ENCODE data around the gene PDE9A. TPM values are rescaled to one million over a fixed set of nuclear protein-coding genes. Genes with fewer than 3 reads are reported as not detected.
"Not testable (repeated sequence)": the region's sequence is repeated elsewhere in the genome, so short reads cannot be mapped to it uniquely, and the experiment has no call there.

Gene PDE9A
- polyA plus RNA-seq, 10 donors, result 6.7 to 10.7 (median 8.5) TPM

DNA sequence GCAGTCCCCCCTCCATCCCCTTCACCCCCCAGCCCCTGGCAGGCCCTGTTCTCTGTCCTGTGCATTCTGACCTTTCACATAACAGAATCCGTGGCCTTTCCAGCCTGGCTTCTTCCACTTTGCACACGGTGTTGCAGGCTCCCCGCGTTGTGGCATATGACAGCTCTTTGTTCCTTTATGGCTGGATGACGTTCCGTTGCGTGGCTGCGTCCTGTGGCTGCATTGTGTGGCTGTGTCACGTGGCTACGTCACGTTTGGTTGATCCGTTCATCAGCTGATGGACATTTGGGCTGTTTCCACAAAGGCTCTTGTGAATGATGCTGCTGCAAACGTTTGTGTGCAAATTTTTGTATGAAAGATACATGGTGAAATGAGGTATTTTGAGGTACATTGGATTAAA lies 53.3 kb downstream of the PDE9A start:
- DNase-seq, result no peak

DNA sequence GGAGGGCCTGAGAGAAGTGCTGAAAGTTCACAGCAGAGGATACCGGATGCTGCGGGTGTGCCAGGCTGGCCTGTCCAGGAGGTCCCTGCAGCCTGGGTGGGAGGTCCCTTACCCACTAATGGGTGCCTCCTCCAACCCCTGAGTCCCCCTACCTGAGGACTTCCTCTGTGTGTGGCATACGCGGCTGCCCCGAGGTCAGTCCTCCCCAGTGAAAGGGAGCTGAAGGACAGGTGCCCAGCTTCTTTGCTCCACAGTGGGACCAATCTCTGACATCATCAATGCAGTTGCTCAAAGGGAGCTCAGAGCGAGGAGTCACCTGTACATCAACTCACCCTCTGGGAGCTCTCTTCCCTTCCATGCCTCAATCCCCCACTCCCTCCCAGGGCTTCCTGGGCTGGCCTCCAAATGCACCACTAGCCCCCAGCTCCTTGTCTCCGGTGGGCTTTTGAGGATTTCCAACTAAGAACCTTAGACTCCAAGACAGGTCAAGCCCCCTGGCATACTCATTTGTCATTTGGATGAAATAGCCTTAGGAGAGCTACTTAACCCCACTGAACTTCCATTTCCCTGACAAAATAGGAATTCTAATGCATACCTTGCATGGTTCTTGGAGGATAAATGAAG lies 53.9 kb downstream of the PDE9A start:
- no peak for DNase-seq

- no peak for DNase-seq
These were observed 54.7 kb downstream of the PDE9A start for GRCh38 chr21:42708107-42708506.

- DNase-seq, result not testable (repeated sequence)
These were observed 55.5 kb downstream of the PDE9A start for GRCh38 chr21:42708916-42709315.

- no peak for DNase-seq
These were observed 58.2 kb downstream of the PDE9A start for GRCh38 chr21:42711667-42712066.

DNA sequence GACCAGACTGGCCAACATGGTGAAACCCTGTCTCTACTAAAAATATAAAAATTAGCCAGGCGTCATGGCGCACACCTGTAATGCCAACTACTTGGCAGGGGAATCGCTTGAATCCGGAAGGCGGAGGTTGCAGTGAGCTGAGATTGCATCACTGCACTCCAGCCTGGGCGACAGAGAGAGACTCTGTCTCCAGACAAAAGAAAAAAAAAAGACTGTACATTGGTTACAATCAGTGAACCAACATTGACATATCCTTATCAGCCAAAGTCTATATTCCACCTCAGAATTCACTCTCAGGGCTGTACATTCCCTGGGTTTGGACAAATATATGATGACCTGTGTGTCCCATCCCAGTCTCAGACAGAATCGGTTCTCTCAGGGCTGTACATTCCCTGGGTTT lies 62.0 kb downstream of the PDE9A start:
- DNase-seq, result not testable (repeated sequence)

GRCh38 chr21:42716074-42716473 lies 62.7 kb downstream of the PDE9A start:
- no peak for DNase-seq

DNA sequence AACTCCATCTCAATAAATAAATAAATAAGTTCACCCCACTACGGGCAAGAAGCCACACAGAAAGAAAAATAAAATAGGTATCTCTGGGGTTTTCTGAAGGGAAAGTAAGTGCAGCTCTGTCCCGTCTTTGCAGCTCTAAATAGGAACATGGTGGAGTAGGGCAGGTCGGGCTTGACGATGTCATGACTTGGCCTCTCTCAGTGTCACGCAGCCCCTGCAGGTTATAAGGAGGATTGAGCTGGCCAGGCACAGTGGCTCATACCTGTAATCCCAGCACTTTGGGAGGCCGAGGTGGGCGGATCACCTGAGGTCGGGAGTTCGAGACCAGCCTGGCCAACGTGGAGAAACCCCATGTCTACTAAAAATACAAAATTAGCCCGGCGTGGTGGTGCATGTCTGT lies 67.1 kb downstream of the PDE9A start:
- not testable (repeated sequence) for DNase-seq

DNA sequence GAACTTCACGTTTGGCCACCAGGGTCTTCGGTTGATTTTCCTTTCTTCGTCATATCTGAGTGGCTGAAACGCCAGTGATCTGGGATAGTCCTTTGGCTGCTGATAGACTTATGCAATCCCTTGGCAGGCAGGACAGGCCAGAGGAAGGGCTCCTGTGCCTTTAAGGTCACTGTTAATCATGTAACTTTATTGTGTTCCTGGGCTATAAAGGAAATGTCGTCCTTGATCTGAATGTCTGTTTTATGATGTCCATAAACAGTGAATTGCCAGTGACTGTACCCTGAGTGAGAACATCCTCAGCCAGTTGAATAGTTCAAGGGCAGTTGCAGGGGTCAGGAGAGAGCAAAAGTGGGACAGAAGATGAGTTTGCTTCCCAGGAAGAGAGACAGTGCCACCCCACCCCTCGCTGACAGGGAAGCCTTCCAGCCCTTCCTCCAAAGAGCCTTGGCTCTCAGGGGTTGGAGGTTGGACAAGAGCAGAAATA lies 68.0 kb downstream of the PDE9A start:
- peak in 1 of 3 donors; percentile 38 for DNase-seq

DNA sequence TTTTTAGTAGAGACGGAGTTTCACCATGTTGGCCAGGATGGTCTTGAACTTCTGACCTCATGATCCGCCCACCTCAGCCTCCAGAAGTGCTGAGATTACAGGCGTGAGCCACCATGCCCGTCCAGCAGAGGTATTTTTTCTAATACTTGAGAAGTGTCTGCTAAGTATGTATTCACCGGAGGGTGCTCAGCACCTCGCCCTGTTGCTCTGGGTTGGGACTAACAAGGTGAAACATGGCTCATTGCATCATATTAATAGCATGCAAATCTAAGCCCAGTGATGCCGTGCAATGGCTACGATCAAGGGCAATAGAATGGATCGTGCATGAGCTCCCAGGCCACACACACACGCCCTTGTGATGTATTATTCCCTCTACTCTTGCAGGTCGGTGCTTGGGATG lies 68.7 kb downstream of the PDE9A start:
- DNase-seq, result no peak

GRCh38 chr21:42722808-42723473 lies 69.5 kb downstream of the PDE9A start:
- no peak for DNase-seq

- DNase-seq, result no peak
These were observed 71.0 kb downstream of the PDE9A start for GRCh38 chr21:42724226-42724920.

DNA sequence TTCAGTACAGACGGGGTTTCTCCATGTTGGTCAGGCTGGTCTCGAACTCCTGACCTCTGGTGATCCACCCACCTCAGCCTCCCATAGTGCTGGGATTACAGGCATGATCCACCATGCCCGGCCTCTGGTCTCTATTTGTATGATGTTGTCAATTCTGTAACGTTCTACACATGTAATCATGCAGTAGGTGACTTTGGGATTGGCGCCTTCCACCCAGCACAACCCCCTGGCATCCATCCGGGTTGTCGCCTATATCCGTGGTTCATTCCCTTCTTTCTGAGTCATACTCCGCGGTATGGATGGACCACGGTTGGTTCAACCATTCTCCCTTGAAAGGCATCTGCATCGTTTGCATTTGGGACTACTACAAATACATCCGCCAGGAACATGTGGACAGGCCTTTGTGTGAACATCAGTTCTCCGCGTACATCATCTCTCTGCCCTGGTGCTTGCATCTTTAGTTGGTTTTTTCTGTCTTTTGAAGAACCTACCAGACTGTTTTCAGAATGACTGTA lies 72.1 kb downstream of the PDE9A start:
- DNase-seq, result no peak

GRCh38 chr21:42731264-42732032 lies 78.0 kb downstream of the PDE9A start:
- no peak for DNase-seq

DNA sequence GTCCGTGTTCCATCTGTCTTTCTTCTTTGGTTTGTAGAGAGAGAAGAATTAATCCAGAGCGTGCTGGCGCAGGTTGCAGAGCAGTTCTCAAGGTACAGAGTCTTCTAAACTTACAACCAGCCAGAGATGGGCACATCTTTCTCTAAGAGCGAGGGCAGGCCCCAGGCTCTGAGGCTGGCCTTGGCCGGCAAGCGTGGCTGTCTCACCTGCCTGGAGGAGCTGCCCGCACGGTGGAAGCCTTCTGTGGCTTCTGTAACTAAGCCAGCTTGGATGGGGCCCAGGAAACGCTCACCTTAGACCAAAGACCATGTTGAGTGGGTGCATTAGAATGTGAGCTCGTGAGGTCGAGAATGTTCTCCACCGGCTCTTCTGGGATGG lies 78.6 kb downstream of the PDE9A start:
- DNase-seq, result no peak

- DNase-seq, result no peak
These were observed 79.7 kb downstream of the PDE9A start for GRCh38 chr21:42733037-42733627.

DNA sequence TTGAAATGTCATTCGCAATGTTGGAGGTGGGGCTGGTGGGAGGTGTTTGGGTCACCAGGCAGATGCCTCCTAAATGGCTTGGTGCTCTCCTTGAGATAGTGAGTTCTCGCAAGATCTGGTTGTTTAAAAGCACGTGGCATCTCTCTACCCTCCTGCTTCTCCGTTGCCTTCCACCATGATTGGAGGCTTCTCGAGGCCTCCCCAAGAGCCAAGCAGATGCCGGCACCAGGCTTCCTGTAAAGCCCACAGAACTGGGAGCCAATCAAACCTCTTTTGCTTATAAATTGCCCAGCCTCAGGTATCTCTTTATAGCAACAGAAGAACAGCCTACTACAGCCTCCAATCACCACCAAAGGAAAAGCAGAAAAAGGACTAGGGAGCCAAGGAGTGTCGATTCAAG lies 80.5 kb downstream of the PDE9A start:
- no peak for DNase-seq

GRCh38 chr21:42734323-42734971 lies 81.0 kb downstream of the PDE9A start:
- no peak for DNase-seq

- no peak for DNase-seq
These were observed 81.6 kb downstream of the PDE9A start for GRCh38 chr21:42735061-42735460.

DNA sequence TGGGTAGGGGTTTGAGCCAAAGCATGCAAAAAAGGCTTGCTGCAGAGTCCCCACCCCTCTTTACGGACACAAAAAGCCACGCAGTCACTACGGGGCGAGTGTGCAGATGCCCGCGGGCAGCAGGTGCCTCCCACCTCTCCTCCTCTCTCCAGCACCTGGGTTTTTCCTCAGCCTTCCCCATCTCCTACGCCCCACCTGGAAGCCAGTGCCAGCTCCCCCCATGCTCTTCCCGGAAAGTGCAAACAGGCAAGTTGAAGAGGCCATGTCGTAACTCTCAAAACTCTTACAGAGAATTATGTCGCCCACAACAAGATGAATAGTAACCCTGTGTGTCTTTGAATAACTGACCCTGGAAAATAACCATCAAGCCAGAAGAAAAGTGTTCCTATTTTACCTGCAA lies 82.5 kb downstream of the PDE9A start:
- no peak for DNase-seq

Measured in muscle of back (tissue), 11 donors.